Activated gamma-delta T cell treated with Interleukin-2 at 50 U/mL for 16 hours (primary cell): ENCODE results near the gene FAHD2A.
"Not testable (repeated sequence)": the region's sequence is repeated elsewhere in the genome, so short reads cannot be mapped to it uniquely, and the experiment has no call there.

Experiments used
- DNase-seq: peaks from one replicate; pipeline ENCODE4 v3.0.0-alpha.2; 2020

The FAHD2A gene, protein sequence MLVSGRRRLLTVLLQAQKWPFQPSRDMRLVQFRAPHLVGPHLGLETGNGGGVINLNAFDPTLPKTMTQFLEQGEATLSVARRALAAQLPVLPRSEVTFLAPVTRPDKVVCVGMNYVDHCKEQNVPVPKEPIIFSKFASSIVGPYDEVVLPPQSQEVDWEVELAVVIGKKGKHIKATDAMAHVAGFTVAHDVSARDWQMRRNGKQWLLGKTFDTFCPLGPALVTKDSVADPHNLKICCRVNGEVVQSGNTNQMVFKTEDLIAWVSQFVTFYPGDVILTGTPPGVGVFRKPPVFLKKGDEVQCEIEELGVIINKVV

DNA sequence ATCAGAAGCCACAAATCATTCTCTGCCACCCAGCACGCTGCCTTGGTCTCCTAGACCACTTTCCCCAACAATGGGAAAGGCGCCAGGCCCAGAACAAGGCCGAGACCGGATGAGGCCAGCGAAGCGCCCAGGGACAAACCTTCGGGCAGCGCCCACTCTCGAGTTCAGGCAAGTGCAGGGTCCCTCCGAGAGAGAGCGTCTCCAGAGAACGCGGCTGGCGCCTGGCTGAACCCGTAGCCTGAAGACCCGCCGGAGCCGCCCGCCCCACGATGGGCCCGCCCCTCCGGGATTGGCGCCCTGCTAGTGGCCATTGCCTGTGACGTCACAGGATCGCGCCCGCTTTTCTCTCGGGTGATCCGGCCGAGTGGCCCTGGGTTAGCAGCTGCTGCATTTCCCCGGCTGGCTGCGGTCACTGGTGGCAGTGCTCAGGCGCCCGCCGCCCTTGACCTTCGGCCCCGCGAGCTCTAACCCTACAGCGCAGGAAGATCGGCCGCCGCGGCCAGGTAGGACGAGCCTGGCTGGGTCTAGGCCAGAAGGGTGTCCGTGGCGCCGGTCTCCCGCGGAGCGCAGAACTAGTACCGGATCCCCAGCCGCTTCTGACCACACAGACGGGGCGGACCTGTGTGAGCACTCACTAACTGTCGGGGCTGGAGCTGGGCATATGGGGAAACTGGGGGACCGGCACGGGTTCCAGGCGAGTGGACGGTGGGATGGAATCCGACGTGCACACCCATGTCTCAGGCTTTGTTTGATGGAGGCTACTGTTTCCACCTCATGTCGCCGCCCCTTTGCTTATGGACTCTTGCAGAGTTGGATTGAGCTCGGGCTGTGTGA, at the start of gene FAHD2A:
Gene FAHD2A (plus strand): TSS at position 339 of the 834 bp plus-strand sequence. CDS start 2,851 bp downstream, outside the sequence.
- DNase-seq: peak; percentile 91

DNA sequence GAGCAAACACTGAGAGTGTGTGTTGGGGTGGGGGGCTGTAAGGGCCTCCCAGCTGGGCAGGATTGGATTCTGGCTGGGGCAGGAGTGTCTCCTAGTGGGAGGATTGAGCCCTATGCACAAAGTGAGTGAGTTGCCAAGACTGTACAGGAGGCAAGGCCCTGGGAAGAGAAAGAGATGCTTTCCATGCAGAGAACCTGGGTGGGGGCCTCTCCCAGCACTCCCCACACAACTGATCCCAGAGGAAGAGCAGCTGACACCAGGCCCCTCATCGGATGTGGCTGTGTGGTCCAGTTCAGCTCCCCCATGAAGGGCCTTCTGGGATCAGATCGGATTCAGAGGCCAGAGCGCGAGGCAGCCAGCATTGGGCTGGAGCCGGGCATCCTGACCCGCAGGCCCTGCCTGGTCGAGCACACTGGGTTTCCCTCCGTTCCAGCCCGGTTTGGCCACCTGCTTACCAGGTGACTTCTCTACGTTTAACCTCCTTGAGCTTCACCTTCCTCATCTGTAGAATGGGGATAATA, 49.4 kb upstream of the FAHD2A start:
- no peak for DNase-seq

DNA sequence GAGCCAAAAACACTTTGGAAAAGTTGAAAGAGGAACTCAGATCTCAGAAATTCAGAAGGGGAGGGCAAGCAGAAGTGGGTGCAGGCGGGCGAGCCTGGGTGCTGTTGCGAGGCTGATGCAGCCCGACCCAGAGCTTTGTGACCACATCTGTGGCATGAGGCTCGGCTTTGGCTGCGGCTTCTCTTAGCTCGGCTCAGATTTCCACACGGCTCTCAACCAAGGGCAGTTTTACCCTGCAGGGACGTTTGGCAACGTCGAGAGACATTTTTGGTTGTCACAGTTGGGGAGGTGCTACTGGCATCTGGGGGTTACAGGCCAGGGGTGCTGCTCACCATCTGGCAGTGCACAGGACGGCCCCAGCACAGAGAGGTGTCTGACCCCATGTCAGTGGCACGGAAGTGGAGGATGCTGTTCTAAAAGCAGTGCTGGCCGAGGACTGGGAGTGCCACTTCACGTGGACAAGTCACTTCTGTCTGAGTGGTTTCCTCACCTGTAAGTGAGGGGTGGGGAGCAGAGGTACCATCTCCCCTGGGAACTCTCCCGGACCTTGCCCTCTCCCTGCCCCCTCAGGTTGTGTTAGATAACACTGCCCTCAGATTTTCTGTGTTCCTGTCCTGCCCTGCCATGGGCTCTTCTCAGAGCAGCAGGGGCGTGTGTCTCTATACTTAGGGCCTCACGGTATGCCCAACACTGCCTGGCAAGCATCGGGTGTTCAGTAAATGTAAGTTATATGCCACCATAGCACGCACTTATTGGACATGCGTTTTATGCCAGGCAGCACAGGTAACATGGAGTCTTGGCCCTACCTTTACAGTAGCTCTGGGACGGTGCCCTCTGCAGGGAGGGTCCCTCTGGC, 48.7 kb upstream of the FAHD2A start:
- no peak for DNase-seq

DNA sequence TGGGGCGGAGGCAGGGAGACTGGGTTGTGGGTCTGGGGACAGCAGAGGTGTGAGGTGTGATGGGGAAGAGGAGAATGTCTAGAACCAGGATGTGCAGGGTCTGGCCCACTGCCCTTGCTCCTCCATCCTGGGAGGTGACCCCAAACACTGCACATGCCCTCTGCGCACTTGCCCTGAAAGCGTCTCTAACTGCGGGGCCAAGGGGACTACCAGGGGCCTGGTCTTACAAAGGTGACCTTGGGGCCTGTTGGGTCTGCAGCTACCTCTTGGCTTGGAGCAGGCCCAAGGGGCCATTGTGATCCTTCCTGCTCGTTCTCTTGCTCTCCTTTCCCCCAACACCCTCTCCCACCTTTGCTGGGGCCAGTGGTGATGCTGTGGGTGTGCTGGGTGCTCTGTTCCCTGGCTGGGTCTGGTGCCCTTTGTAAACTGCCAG, 48.0 kb upstream of the FAHD2A start:
- DNase-seq: no peak

DNA sequence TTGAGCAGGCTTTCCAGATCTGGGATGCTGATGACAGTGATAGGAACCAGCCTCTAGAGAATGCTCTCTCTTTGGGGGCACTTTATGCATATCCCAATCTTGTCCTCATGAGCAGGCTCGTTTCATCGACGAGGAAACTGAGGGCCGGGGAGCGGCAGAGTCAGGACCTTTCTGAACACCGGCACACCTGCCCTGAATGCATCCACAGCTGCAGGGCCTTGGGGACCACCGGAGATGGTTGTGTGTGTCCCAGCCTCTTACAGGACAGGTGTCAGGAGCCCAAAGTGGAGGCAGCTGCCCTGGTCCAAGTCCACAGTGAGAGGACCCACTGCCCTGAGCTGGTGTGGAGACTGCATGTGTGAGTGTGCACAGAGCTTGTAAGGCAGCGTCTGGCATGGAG, 47.6 kb upstream of the FAHD2A start:
- DNase-seq: no peak

DNA sequence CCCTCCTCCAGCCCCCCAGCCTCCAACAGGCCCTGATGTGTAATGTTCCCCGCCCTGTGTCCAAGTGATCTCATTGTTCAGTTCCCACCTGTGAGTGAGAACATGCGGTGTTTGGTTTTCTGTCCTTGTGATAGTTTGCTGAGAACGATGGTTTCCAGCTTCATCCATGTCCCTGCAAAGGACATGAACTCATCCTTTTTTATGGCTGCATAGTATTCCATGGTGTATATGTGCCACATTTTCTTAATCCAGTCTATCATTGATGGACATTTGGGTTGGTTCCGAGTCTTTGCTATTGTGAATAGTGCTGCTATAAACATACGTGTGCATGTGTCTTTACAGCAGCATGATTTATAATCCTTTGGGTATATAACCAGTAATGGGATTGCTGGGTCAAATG, 47.0 kb upstream of the FAHD2A start:
- not testable (repeated sequence) for DNase-seq

DNA sequence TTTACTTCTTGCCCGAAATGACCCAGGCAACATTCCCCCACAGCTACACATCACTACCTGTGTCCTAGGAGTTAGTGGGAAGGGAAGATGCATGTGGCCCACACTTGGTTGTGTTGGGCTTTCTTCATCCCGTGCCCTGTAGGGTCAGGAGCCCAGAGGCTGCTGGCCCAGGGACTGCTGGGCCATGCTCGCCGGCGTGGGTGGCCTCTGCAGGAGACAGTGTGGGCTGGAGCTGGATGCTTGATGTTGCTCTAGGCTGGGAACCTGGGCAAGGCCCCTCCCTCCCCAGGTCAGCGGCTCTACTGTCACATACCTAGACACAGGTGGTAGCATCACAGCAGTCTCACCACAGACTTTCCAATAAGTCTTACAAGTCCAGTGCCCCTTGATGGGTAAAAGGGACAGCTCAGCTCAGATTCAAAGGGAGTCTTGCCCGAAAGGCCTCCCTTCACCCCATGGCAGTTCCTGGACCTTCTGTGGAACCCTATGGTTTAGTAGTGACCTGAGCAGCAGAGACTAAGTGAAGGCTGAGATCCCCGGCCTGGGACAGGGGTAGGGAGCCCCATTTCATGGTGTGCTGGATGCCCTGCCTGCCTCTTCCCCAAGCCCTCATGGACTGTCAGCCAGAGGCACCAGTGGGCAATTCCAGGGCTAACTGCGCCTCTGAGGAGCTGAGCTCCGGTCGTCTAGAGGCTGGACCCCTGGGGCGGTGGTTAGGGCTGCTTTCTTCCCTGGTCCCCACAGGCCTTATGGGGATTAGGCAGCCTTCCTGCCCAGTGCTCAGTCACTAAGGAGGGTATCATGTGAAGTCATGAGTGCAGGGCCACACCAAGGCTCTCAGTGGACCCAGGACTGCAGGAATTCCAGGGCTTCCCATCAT, 45.4 kb upstream of the FAHD2A start:
- DNase-seq: no peak

DNA sequence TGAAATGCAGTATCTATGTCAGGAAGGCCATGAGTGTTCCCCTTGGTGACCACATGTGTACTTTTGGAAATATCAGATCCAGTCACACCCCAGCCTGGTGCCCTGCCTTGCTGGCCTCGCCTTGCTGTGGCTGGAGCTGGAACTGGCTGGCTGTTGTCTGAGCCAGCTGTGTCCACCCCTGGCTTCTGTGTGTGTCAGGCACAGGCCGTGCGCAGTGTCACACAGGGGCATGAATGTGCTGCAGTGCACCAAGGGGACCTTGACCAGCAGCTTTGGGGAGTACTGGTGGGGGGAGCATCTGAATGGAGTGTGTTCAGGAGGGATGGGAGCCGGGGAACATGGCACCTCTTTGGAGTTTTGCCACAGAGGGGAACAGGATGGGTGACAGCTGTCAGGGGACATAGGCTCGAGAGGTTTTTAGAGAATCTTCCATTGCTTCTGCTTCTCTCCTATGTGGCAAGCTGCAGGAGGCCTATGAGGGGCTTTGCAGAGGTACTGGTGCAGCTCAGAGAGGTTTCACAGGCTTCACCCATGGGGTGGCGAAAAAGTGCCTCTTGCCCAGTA, 44.7 kb upstream of the FAHD2A start:
- no peak for DNase-seq

DNA sequence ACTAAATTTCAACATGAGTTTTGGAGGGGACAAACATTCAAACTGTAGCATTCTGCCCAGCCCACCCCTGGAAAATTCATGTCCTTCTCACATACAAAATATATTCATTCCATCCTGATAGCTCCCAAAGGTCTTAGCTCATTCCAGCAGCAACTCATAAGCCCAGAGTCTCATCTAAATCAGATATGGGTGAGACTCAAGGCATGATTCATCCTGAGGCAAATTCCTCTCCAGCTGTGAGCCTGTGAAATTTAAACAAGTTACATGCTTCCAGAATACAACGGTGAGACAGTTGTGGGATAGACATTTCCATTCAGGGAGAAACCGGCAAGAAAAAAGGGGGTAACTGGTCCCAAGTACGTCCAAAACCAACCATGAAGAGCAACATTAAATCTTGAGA, 43.5 kb upstream of the FAHD2A start:
- no peak for DNase-seq

DNA sequence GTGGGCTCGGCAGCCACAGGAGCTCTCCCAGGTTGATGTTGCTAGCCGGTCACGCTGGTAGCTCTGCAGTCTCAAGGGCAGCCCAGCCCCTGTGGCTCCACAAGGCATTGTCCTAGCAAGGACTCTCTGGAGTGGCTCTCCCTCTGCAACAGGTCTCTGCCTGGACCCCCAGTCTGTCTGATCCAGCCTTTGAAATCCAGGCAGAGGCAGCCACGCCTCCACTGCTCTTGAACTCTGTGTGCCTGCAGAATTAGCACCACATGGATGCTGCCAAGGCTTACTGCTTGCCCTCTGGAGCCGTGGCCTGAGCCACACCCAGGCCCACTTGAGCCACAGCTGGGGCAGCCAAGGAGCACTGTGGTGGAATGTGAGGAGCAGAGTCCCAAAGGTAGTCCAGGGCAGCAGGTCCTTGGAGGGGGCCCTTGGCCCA, 43.0 kb upstream of the FAHD2A start:
- no peak for DNase-seq

DNA sequence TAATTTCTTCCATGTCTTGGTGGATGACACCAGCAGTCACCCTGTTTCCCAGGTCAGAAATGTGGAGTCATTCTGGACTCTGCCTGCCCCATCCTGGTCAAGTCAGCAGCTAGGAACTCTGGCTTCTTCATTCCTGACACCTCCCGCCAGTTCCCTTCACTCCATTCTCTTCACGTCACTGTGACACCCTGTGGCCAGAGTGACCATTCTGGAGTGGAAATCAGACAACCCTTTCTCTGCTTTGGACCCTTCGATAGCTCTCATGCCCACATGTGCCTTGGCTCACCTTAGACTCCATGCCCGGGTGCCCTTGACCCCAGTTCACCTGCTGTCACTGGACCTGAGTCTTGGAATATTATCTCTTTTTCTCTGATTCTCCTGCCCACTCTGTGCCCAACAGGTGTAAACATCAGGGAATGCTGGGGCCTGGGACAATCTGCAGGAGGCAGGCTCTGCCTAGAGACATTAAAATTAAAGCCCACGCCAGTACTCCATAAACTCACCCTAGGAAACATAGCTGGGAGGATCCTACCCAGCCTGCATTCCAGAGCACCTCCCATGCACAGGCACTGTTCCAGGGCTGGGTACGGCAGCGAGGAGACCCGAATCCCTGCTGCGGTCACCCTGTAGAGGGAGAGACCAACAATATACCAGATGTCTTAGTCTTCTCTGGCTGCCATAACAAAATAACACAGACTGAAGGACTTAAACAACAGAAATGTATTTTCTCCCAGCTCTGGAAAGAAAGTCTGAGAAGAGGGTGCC, 41.1 kb upstream of the FAHD2A start:
- DNase-seq: no peak

DNA sequence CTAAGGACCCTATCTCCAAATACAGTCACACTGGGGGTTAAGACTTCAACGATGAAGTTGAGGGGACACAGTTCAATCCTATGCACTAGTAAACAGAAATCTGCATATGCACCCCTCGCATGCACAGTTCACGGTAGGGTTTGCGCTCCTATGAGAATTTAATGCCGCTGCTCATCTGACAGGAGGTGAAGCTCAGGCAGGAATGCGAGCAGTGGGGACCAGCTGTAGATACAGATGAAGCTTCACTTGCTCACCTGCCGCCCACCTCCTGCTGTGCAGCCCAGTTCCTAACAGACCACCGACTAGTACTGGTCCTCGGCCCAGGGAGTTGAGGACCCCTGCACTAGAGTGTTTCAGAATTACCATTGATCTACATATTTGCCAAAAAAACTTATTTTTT, 40.0 kb upstream of the FAHD2A start:
- DNase-seq: no peak

DNA sequence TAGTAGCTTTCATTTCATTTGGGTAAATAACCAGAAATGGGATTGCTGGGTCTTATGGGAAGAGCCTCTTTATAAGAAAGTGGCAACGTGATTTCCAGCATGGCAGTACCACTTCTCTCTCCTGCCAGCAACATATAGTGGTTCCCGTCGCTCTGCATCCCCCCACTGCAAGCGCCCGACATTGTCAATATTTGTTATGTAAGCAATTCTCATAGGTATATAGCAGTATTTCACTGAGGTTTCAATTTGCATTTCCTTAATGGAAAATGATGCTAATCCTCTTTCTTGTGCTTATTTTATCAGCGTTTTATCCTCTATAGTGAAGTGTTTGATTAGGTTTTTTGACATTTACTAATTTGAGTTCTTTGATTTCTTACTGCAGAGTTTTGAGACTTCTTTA, 36.0 kb upstream of the FAHD2A start:
- no peak for DNase-seq

DNA sequence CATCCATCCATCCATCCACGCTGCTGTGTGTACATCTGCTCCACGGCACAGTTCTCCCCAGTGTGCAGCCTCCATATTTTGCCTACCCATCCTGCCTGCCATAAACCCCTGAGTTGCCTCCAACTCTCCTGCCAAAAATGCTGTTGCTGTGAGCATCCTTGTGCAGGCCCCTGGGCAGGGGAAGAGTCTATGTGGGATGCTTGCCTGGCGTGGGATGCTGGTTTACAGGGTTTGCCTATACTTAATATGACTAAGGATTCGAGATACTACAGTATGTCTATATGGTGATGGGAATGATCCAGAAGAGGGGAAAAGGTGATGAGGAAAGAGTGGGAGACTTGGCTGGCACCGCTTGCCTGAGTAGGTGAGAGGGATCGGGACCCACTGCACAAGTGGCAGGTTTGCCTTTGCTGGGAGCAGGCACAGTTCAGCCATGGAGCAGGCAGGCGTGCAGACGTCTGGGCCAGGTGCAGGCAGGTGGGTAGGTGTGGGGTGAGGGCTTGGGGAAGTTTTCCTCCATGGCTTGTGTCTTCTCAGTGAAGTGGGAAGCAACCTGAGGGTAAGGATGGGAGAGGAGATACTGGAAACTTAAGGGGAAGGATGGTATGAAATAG, 30.2 kb upstream of the FAHD2A start:
- DNase-seq: no peak

DNA sequence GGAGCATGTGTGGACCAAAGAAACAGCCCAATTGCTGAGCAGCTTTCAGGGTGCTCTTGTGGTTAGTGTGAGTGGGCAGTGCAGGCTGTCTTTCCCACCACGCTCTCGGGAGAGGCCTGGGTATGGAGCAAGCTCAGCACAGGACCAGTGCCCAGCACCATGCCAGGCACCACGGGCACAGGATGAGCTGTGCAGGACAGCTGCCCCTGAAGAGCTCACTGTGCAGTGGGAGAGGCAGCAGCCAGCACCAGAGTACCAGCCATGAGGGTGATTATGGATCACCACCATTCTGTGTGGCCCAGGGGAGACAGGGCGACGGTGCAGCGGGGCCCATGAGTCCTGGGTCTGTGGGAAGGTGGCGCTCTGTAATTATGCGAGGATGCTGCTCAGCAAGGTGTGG, 29.7 kb upstream of the FAHD2A start:
- no peak for DNase-seq

DNA sequence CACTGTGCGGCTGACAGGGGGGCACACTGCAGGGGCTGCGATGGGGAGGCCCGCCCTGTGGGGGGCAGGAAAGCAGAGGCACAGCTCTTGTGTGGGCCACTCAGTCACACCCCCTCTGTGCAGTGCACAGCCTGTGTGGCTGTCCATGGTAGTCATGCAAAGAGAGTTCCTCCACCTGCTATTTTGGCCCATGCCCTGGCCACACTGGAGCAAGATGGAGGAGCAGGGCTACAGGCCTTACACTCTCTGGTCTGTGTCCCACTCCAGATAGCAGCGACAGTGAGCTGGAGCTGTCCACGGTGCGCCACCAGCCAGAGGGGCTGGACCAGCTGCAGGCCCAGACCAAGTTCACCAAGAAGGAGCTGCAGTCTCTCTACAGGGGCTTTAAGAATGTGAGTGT, 28.5 kb upstream of the FAHD2A start:
- DNase-seq: no peak

DNA sequence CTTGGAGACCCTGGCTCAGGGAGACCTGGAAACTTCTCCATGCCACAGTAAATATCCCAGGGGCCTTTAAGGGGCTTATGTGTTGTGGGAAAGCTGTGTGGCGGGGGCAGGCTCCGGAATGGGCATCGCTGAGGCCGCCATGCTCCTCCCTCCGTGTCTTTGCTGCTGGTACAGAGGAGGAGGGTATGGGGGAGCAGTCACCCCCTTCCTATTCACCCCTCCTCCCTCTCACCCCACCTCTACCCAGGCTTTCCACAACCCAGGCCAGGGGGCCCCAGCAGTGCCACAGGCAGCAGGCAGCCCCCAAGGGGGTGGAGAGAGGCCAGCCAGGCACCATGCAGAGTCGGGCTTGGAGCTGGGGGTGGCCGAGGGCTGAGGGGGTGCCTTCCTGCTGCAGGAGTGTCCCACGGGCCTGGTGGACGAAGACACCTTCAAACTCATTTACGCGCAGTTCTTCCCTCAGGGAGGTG, 28.0 kb upstream of the FAHD2A start:
- DNase-seq: no peak

DNA sequence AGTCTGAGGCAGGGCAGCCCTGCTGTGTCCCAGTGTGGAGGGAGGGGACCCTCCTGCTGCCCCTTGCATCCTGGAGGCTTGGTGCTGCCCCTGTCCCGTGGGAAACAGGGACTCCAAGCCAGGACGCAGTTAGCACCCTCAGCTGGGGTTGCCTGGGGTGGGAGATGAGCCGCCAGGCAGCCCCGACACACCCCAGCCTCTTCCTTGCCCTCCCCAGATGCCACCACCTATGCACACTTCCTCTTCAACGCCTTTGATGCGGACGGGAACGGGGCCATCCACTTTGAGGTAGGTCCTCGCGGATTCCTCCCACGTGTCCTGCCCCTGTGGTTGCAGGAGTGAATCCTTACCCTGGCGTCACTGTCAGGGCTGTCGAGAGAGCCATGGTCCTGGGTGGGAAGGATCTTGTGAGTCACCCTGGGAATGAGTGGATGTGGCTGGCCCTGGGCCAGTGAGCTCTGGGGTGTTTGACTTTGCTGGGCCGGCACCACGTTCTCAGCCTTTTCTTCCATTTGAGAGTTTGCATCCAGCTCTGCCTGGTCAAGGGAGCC, 27.5 kb upstream of the FAHD2A start:
- no peak for DNase-seq

DNA sequence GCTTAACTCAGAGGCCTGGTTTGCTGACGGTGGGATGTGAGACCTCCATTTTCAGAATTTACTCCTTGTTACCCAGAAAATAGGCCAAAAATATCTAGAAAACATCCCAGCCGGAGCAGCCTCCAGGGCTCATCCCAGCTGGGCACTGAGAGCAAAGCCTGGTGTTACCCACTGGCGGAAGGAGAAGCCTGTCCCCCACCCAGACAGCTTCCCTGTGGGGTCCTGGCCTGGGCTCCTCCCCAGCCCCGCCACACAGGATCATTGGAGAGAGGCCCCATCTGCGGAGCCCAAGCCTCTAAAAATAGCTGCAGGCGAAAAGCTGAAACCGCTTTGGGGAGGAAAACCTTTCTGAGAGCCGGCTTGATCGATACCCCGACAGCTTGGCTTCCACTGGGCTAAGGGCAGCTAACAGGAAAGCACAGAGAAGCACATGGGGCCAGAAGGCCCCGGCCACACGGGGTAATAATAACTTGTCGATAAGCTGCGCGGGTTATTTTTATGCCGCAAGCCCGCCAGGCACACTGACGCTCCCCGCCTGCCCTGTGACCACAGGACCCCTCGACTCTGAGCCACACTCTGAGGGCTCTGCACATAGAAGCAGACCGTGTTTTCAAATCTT, 26.9 kb upstream of the FAHD2A start:
- DNase-seq: no peak
